Measurements from ENCODE around the gene MARCHF3.

The MARCHF3 gene

GRCh38 chr5:126975796-126976195, 54.6 kb downstream of the MARCHF3 start:
- TF ChIP-seq MYC (IDR thresholded peaks at IDR 0.05; ENCODE audit: low read depth, low read length) = no peak
- TF ChIP-seq POLR2A (IDR thresholded peaks at IDR 0.05; ENCODE audit: extremely low read depth, insufficient read length) = no peak
- TF ChIP-seq MAX (IDR thresholded peaks at IDR 0.05; ENCODE audit: low read depth, low read length) = no peak
- no peak for TF ChIP-seq CTCF (IDR thresholded peaks at IDR 0.05; ENCODE audit: low read depth, low read length)
- no peak overlapping the region for H3K4me3 ChIP-seq (ENCODE audit: low read depth, low read length)
- no peak for DNase-seq (ENCODE audit: low read depth)

- TF ChIP-seq CTCF (IDR thresholded peaks at IDR 0.05; ENCODE audit: low read depth, low read length) (no peak), MYC (IDR thresholded peaks at IDR 0.05; ENCODE audit: low read depth, low read length) (no peak), MAX (IDR thresholded peaks at IDR 0.05; ENCODE audit: low read depth, low read length) (no peak), POLR2A (IDR thresholded peaks at IDR 0.05; ENCODE audit: extremely low read depth, insufficient read length) (no peak)
- H3K4me3 ChIP-seq (ENCODE audit: low read depth, low read length) = peak overlapping the region; percentile 41
- peak; percentile 59 for DNase-seq (ENCODE audit: low read depth)
Observed at GRCh38 chr5:126973193-126973592, 57.2 kb downstream of the MARCHF3 start.

- DNase-seq (ENCODE audit: low read depth) = peak; percentile 85
- H3K4me3 ChIP-seq (ENCODE audit: low read depth, low read length) = peak overlapping the region; percentile 41
Observed at GRCh38 chr5:126972062-126972895, 58.1 kb downstream of the MARCHF3 start.

GRCh38 chr5:126971455-126972031, 58.8 kb downstream of the MARCHF3 start:
- TF ChIP-seq MYC (IDR thresholded peaks at IDR 0.05; ENCODE audit: low read depth, low read length) (no peak), MAX (IDR thresholded peaks at IDR 0.05; ENCODE audit: low read depth, low read length) (no peak), CTCF (IDR thresholded peaks at IDR 0.05; ENCODE audit: low read depth, low read length) (no peak), POLR2A (IDR thresholded peaks at IDR 0.05; ENCODE audit: extremely low read depth, insufficient read length) (no peak)
- DNase-seq (ENCODE audit: low read depth) = peak; percentile 66
- H3K4me3 ChIP-seq (ENCODE audit: low read depth, low read length) = no peak overlapping the region

More at GRCh38 chr5:126972062-126972895, 58.1 kb downstream of the MARCHF3 start:
- TF ChIP-seq MAX (IDR thresholded peaks at IDR 0.05; ENCODE audit: low read depth, low read length) = peak; percentile 72
- TF ChIP-seq CTCF (IDR thresholded peaks at IDR 0.05; ENCODE audit: low read depth, low read length) = no peak
- TF ChIP-seq MYC (IDR thresholded peaks at IDR 0.05; ENCODE audit: low read depth, low read length) = peak; percentile 69

GRCh38 chr5:126970517-126971017, 59.8 kb downstream of the MARCHF3 start:
- TF ChIP-seq MYC (IDR thresholded peaks at IDR 0.05; ENCODE audit: low read depth, low read length) = no peak
- no peak for TF ChIP-seq CTCF (IDR thresholded peaks at IDR 0.05; ENCODE audit: low read depth, low read length)
- TF ChIP-seq POLR2A (IDR thresholded peaks at IDR 0.05; ENCODE audit: extremely low read depth, insufficient read length) = no peak
- peak; percentile 15 for DNase-seq (ENCODE audit: low read depth)
- H3K4me3 ChIP-seq (ENCODE audit: low read depth, low read length) = no peak overlapping the region

Data from NB4 (cell line).